Activated T-helper 2 cell treated with anti-CD3 and anti-CD28 coated beads, Interferon-gamma antibody, Interleukin-2, Interleukin-4, amounts not matched to agents 10 μg/mL and 5 μg/mL and 100 μg/mL, durations not matched to agents 14 hours and 24 hours and 36 hours (primary cell): ENCODE data around the gene APOLD1. TPM values are rescaled to one million over a fixed set of nuclear protein-coding genes. Genes with fewer than 3 reads are reported as not detected.
A peak's percentile ranks its signal among the peaks of the same experiment; 100 is the strongest.
"Not testable (repeated sequence)": the region's sequence is repeated elsewhere in the genome, so short reads cannot be mapped to it uniquely, and the experiment has no call there.

ENCODE experiments used
- DNase-seq: peaks from one replicate; pipeline ENCODE4 v3.0.0; 2021; ENCODE audit warnings: low spot score
- H3K27ac Mint-ChIP-seq: one replicate; pipeline ENCODE4 v1.8.0; 2021; ENCODE audit warnings: mixed read lengths
- H3K27me3 Mint-ChIP-seq: one replicate; pipeline ENCODE4 v1.8.0; 2021; ENCODE audit warnings: low read depth, mixed read lengths
- H3K36me3 Mint-ChIP-seq: one replicate; pipeline ENCODE4 v1.8.0; 2021; ENCODE audit warnings: low read depth, mixed read lengths
- H3K4me1 Mint-ChIP-seq: one replicate; pipeline ENCODE4 v1.8.0; 2021; ENCODE audit warnings: low read depth, mixed read lengths
- H3K4me3 Mint-ChIP-seq: one replicate; pipeline ENCODE4 v1.8.0; 2021; ENCODE audit warnings: low read depth, mild to moderate bottlenecking, moderate library complexity, mixed read lengths
- H3K9me3 Mint-ChIP-seq: one replicate; pipeline ENCODE4 v1.8.0; 2021; ENCODE audit warnings: mixed read lengths
- intact Hi-C: fragments of 100-400 bp; cut with micrococcal nuclease; formaldehyde crosslinking; loops from one replicate; pipeline ENCODE4 v1.15.1; 2023
- total RNA-seq: library from RNA; stranded (reverse); gene quantifications from 2 replicates; pipeline ENCODE4 v1.2.3, GENCODE V29; 2022

Gene APOLD1, protein sequence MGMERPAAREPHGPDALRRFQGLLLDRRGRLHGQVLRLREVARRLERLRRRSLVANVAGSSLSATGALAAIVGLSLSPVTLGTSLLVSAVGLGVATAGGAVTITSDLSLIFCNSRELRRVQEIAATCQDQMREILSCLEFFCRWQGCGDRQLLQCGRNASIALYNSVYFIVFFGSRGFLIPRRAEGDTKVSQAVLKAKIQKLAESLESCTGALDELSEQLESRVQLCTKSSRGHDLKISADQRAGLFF
- total RNA-seq = 5.3 and 6.0 TPM in 2 replicates

DNA sequence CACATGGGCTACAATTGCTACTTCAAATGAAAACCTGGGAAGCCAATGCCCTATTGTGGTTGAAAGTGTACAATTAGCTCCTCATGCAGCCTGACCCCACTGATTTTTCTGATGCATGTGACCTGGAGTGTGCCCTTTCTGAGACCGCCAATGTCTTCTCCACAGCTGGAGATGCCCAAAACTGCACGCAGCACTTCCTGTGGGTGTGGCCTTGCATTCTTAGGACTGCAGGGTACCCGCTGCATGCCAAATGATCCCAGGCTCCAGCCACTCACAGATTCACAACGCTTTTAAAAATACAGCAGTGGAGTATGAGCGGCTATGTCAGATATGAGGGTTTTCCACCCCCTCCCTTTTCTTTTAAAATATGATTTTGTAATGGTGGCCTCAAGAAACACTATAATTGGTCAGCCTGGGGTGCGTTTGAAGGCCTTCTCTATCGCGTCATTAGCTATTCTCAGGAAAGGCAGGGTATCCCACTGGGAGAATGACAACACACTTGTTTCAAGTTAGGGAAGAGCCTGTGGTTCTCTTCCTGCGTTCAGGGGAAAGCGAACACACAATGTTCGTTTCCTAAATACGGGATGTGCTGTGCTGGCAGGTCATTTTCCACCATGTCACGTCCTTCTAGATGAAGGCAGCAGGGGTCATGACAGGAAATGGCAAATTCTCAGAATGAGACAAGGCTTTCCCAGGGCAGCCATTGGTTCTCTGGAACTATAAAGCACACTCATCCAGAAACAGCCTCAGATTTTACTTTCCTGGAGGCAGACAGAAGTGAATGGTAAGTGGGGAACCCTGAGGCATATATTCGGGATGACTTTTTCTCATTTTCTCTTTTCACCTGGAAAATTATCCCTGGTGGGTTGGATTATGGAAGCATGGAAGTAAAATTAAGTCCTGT lies at the start of gene APOLD1:
TSS of gene APOLD1 (plus strand) at position 749 of the 904 bp plus-strand sequence. CDS start at position 782, 33 bp downstream.
- DNase-seq = no peak
- intact Hi-C loops = loop anchor here (5.0 to 10.0 kb wide), 7 partner anchors 58 to 427 kb away; partner anchors contain the start of genes EMP1, GSG1 and HEBP1
- Mint-ChIP-seq H3K9me3 (no peaks in the 10 kb centered on the region), H3K36me3 (peaks cover 2% of the 10 kb centered on the region), H3K4me1 (peaks cover 34% of the 10 kb centered on the region), H3K4me3 (peak within 1 kb of the TSS; percentile 75), H3K27ac (peak within 1 kb of the TSS; percentile 60), H3K27me3 (no peaks in the 10 kb centered on the region)

DNA sequence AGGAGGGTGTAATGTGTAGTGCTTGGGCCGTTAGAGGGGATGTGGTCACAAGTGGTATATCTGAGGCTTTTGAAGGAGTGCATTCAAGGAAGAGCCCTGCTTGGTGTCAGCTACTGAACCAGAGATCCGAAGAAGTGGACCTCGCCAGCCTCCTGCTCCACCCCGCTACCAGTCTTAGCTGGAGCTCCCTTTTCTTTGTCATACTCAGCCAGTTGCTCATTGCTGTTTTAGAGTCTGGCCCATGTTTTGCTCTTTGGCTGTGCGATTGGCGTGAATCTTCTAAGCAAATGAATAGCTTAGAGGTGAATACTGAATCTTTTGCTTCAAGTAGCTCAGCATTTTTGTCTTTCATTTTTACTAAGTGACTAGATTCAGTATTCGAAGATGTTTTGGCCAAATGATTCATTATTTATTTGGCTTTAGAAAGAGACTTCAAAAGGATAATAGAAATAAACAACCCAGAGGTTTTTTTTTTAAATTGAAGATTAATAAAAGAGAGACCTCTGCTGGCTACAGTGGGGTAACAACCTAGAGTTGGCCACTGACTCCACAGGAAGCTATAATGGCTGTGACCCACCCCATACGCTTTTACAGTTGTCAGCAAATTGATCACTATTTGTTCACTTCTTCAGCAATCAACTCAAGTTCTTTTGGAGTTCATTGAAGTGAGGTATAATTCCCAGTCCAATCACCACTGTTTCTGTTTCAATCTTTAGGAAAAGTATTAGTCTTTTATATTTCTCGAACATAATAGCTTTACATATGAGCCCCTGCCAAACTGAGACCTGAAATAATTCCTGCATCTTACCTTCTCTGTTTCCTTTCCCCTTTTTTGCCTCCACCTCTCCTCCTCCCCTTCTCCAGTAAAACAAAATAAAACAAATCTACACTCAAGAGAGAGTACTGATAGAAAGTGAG lies 48.4 kb upstream of the APOLD1 start:
- no peaks in the 10 kb centered on the region for H3K27me3 Mint-ChIP-seq
- peak; percentile 61 for DNase-seq
- peak overlapping the region; percentile 61 for H3K4me3 Mint-ChIP-seq
- H3K36me3 Mint-ChIP-seq = peaks cover 25% of the 10 kb centered on the region
- H3K27ac Mint-ChIP-seq = peak overlapping the region; percentile 92
- intact Hi-C loops = loop anchor here (1.0 kb wide), 2 partner anchors 9 to 12 kb away; no protein-coding TSS in a partner anchor
- no peaks in the 10 kb centered on the region for H3K9me3 Mint-ChIP-seq
- H3K4me1 Mint-ChIP-seq = peaks cover 54% of the 10 kb centered on the region

DNA sequence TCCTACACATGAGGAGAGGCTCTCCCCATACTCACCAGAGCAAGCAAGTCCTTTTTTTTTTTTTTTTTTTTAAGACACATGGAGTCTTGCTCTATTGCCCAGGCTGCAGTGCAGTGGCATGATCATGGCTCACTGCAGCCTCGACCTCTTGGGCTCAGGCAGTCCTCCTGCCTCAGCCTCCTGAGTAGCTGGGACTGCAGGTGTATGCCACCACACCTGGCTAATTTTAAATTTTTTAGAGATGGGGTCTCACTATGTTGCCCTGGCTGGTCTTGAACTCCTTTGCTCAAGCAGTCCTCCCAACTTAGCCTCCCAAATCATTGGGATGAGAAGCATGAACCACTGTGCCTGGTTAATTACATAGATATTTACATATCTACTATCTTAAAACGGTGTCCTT lies 47.3 kb upstream of the APOLD1 start:
- intact Hi-C loops, H3K4me3 Mint-ChIP-seq, H3K27ac Mint-ChIP-seq, DNase-seq, H3K27me3 Mint-ChIP-seq, H3K9me3 Mint-ChIP-seq: not testable (repeated sequence)
- peaks cover 28% of the 10 kb centered on the region for H3K36me3 Mint-ChIP-seq
- peaks cover 56% of the 10 kb centered on the region for H3K4me1 Mint-ChIP-seq

GRCh38 chr12:12741660-12742059 lies 43.8 kb upstream of the APOLD1 start:
- Mint-ChIP-seq H3K4me3 (no peak overlapping the region), H3K36me3 (peaks cover 34% of the 10 kb centered on the region), H3K27me3 (no peaks in the 10 kb centered on the region), H3K9me3 (no peaks in the 10 kb centered on the region), H3K27ac (peak overlapping the region; percentile 24), H3K4me1 (peaks cover 42% of the 10 kb centered on the region)
- DNase-seq = no peak
- intact Hi-C loops = no loop called here

DNA sequence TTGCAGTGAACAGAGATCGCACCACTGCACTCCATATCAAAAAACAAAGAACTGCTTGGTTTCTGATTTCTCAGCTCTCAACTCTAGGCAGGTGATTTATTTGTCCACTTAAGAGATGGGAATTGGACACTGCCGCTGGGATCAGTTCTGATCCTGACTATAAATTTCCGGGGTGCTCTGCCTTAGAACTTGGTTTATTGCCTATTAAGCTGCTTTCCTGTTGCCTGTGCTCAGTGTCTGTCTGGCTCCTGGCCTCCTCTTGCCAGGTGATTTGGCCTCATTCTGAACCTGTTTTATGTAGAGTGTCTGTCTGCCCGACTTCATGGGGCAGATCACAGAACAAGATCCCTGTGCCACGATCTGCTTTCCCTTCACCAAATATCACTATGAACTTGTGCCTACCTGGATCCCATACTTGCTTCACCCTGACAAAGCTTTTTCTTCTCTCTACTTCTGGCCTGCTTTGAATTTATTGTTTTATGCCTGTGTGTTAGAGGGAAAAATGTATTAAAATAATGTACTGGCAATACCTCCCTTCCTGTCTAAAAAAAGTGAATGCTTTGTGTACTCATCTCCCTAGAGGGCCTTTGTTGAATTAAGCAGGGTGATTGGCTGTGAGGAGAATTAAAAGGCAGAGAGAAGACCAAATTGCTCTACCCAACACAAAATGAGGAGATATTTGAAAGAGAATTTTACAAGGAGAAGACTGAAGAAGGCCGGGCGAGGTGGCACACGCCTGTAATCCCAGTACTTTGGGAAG lies 40.7 kb upstream of the APOLD1 start:
- peaks cover 39% of the 10 kb centered on the region for H3K36me3 Mint-ChIP-seq
- H3K4me1 Mint-ChIP-seq = peaks cover 22% of the 10 kb centered on the region
- intact Hi-C loops = no loop called here
- H3K4me3 Mint-ChIP-seq = no peak overlapping the region
- no peak for DNase-seq
- H3K9me3 Mint-ChIP-seq = no peaks in the 10 kb centered on the region
- no peaks in the 10 kb centered on the region for H3K27me3 Mint-ChIP-seq
- no peak overlapping the region for H3K27ac Mint-ChIP-seq

DNA sequence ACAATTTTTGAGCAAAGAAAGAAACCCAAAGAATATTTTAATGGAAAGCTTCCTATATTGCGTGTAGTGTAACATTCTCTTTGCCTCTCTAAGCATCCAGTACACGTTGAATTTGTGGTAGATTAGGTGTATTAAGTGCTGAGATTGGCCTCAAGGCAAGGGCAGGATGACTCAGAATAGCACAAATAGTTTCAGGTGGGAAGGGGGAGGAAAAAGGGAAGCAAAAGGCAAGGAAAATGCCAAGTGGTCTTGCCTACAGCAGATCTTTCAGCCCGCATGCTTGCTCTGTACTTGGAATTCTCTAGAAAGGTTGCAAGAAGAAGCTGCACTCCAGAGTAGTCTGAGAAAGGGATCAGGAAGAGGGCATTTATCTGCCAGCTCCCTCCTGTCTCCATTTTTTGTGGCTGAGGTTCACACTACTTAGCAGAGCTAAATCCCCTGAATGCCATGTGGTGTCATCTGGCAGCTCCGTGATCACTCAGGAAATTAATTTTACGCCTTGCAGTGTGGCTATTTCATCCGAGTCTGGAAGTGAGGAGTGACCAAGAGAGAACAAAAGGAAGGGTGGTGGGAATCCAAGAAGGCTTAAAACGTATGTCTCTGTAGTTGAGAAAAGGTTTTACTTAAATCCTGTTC lies 39.8 kb upstream of the APOLD1 start:
- Mint-ChIP-seq H3K36me3 (peaks cover 40% of the 10 kb centered on the region), H3K9me3 (no peaks in the 10 kb centered on the region), H3K4me3 (no peak overlapping the region), H3K27ac (no peak overlapping the region), H3K27me3 (no peaks in the 10 kb centered on the region), H3K4me1 (peaks cover 20% of the 10 kb centered on the region)
- intact Hi-C loops = no loop called here
- no peak for DNase-seq

- H3K4me1 Mint-ChIP-seq = peaks cover 10% of the 10 kb centered on the region
- no peak overlapping the region for H3K4me3 Mint-ChIP-seq
- no peaks in the 10 kb centered on the region for H3K9me3 Mint-ChIP-seq
- peaks cover 50% of the 10 kb centered on the region for H3K36me3 Mint-ChIP-seq
- DNase-seq = no peak
- H3K27me3 Mint-ChIP-seq = no peaks in the 10 kb centered on the region
- H3K27ac Mint-ChIP-seq = no peak overlapping the region
- intact Hi-C loops = no loop called here
These were observed 38.2 kb upstream of the APOLD1 start for GRCh38 chr12:12747278-12747677.

DNA sequence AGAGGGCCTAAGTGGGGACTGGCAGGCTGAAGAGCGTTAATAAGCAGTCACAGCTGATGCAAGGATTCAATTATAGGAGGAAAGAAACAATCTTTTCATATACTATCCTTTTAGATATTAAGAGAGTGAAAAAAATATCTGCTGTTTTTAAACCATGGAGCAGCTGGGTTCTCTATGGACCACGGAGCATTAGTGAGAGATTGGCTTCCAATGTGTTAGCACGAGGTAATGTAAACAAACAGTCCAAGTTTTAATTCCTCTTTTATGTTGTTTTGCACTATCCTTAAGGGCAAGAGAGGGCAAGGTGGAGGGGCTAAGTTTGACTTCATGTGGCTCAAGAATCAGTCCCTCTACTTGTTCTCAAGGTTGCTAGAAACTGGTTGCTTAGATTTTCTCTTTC lies 37.4 kb upstream of the APOLD1 start:
- Mint-ChIP-seq H3K27ac (no peak overlapping the region), H3K4me1 (peaks cover 7% of the 10 kb centered on the region), H3K27me3 (no peaks in the 10 kb centered on the region), H3K4me3 (no peak overlapping the region), H3K36me3 (peaks cover 54% of the 10 kb centered on the region), H3K9me3 (no peaks in the 10 kb centered on the region)
- DNase-seq = no peak
- intact Hi-C loops = no loop called here

- Mint-ChIP-seq H3K4me3 (no peak overlapping the region), H3K4me1 (peaks cover 5% of the 10 kb centered on the region), H3K27ac (no peak overlapping the region), H3K36me3 (peaks cover 46% of the 10 kb centered on the region), H3K27me3 (no peaks in the 10 kb centered on the region), H3K9me3 (no peaks in the 10 kb centered on the region)
- intact Hi-C loops = no loop called here
- no peak for DNase-seq
These were observed 36.0 kb upstream of the APOLD1 start for GRCh38 chr12:12749433-12749832.

DNA sequence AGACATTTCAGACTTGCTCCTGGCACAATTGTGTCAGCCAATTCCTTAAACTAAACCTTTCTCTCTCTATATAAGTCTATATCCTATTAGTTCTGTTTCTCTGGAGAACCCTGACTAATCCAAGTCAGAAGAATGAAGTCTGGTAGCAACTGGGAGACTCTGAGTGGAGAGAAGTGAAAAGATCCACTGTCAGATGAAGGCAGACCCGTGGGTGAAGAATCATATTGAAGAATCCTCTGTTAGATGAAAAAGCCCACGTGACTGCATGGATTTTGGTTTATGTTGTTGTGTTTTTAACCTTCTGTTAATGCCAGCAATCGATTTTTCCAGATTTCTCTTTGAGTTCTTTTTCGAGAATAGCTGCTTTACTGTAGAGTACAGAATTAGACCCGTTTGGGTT lies 29.5 kb upstream of the APOLD1 start:
- H3K4me1 Mint-ChIP-seq = peaks cover 7% of the 10 kb centered on the region
- peaks cover 39% of the 10 kb centered on the region for H3K36me3 Mint-ChIP-seq
- no peak overlapping the region for H3K27ac Mint-ChIP-seq

DNA sequence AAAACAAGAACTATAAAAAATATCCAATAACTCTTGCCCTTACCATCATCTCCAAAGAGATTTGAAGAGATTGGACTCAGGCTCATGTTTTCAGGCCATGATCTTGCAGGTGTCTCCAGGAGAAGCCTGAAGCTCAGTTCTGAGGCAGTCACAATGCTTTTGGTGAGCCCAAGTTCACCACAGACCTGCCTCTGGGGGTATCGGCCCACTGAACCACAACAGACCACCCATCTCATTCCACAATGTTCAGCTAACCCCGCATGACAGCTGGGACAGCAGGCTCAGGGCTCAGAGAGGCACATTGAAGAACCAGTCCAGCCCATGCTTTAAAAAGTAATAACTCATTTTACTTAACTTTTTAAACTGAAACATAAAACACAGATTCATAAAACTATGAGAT lies 28.3 kb upstream of the APOLD1 start:
- H3K27ac Mint-ChIP-seq = no peak overlapping the region
- H3K9me3 Mint-ChIP-seq = no peaks in the 10 kb centered on the region
- no peak overlapping the region for H3K4me3 Mint-ChIP-seq
- intact Hi-C loops = no loop called here
- no peaks in the 10 kb centered on the region for H3K27me3 Mint-ChIP-seq
- no peak for DNase-seq
- peaks cover 40% of the 10 kb centered on the region for H3K36me3 Mint-ChIP-seq
- H3K4me1 Mint-ChIP-seq = peaks cover 8% of the 10 kb centered on the region

More for the DNA sequence above, 29.5 kb upstream of the APOLD1 start:
- intact Hi-C loops = no loop called here
- no peak for DNase-seq
- Mint-ChIP-seq H3K4me3 (no peak overlapping the region), H3K27me3 (no peaks in the 10 kb centered on the region), H3K9me3 (no peaks in the 10 kb centered on the region)
